GM23248 (cell line): ENCODE data around the gene TCF7. TPM values are rescaled to one million over a fixed set of nuclear protein-coding genes. Genes with fewer than 3 reads are reported as not detected.

ENCODE experiments used
- DNase-seq: peaks from one replicate; pipeline ENCODE4 v3.0.0-alpha.2; 2015
- H2AFZ ChIP-seq: fragments of 200-600 bp; sonication (generic); 2 replicates; pipeline ENCODE4 v1.6.1; 2016; ENCODE audit warnings: antibody characterized with exemption
- H3F3A ChIP-seq: fragments of 200-600 bp; sonication (generic); 2 replicates; pipeline ENCODE4 v1.6.1; 2016; ENCODE audit warnings: mild to moderate bottlenecking, antibody characterized with exemption, mixed run types; ENCODE audit not compliant: insufficient read depth
- H3K27ac ChIP-seq: fragments of 200-600 bp; sonication (generic); 2 replicates; pipeline ENCODE4 v1.5.1; 2016; ENCODE audit warnings: mild to moderate bottlenecking
- H3K27me3 ChIP-seq: fragments of 200-600 bp; sonication (generic); replicated peaks from 2 replicates; pipeline ENCODE4 v1.6.1; 2016; ENCODE audit warnings: mild to moderate bottlenecking; ENCODE audit not compliant: insufficient read depth
- H3K36me3 ChIP-seq: fragments of 200-600 bp; sonication (generic); 2 replicates; pipeline ENCODE4 v1.6.1; 2016; ENCODE audit warnings: low read depth, mild to moderate bottlenecking
- H3K4me1 ChIP-seq: fragments of 200-600 bp; sonication (generic); 2 replicates; pipeline ENCODE4 v1.6.1; 2016; ENCODE audit warnings: mild to moderate bottlenecking; ENCODE audit not compliant: insufficient read depth
- H3K4me2 ChIP-seq: fragments of 200-600 bp; sonication (generic); one replicate; pipeline ENCODE4 v1.6.1; 2016; ENCODE audit warnings: mild to moderate bottlenecking; ENCODE audit not compliant: unreplicated experiment
- H3K4me3 ChIP-seq: fragments of 200-600 bp; sonication (generic); 2 replicates; pipeline ENCODE4 v1.5.1; 2016; ENCODE audit warnings: mild to moderate bottlenecking
- H3K79me2 ChIP-seq: fragments of 200-600 bp; sonication (generic); 2 replicates; pipeline ENCODE4 v1.6.1; 2016; ENCODE audit warnings: mild to moderate bottlenecking; ENCODE audit not compliant: insufficient read depth
- H3K9ac ChIP-seq: fragments of 200-600 bp; sonication (generic); 2 replicates; pipeline ENCODE4 v1.6.1; 2016; ENCODE audit warnings: mild to moderate bottlenecking
- H3K9me2 ChIP-seq: fragments of 200-600 bp; sonication (generic); 2 replicates; pipeline ENCODE4 v1.6.1; 2016; ENCODE audit warnings: mixed run types, mild to moderate bottlenecking, moderate library complexity; ENCODE audit not compliant: insufficient read depth
- H3K9me3 ChIP-seq: fragments of 200-600 bp; sonication (generic); one replicate; pipeline ENCODE4 v1.6.1; 2017; ENCODE audit warnings: low read depth
- H4K20me1 ChIP-seq: fragments of 200-600 bp; sonication (generic); 2 replicates; pipeline ENCODE4 v1.6.0; 2016; ENCODE audit not compliant: insufficient read depth
- EZH2 ChIP-seq: fragments of 200-600 bp; sonication (generic); IDR thresholded peaks from 2 replicates; pipeline ENCODE4 v1.6.1; 2018; ENCODE audit warnings: antibody characterized with exemption, mild to moderate bottlenecking; ENCODE audit not compliant: insufficient read depth, poor library complexity, severe bottlenecking
- EZH2phosphoT487 ChIP-seq: fragments of 200-600 bp; sonication (generic); IDR thresholded peaks from 2 replicates; pipeline ENCODE4 v1.6.1; 2018; ENCODE audit warnings: antibody characterized with exemption, moderate library complexity, mild to moderate bottlenecking, low read depth; ENCODE audit not compliant: insufficient read depth
- WGBS, 2 experiments: methylation state at CpG; one replicate each; pipeline ENCODE4 v1.1.6; 2015 to 2017; ENCODE audit warnings: low lambda C conversion rate in 2 of 2, low coverage in 1 of 2; ENCODE audit errors: missing lambda C conversion rate in 2 of 2; 5-methylcytosine and 5-hydroxymethylcytosine counted together
- in situ Hi-C: fragments of 300-500 bp; cut with MboI; formaldehyde crosslinking; loops from 2 replicates; pipeline ENCODE4 v1.15.0; 2020
- polyA plus RNA-seq: library from polyadenylated mRNA; unstranded; fragments of >200 nt; fragmentation: Nextera tagmentation; extraction: Ambion mirVana; gene quantifications from 2 replicates; pipeline ENCODE4 v1.2.1, GENCODE V29; 2016
- total RNA-seq: library from RNA; depleted of rRNA; stranded (reverse); fragments of >200 nt; shearing (Covaris generic); gene quantifications from 2 replicates; pipeline ENCODE4 v1.2.3, GENCODE V29; 2014

TCF7 gene
- total and polyA plus RNA-seq, 2 experiments from 2014 or later, result 1.4 to 2.7 TPM

DNA sequence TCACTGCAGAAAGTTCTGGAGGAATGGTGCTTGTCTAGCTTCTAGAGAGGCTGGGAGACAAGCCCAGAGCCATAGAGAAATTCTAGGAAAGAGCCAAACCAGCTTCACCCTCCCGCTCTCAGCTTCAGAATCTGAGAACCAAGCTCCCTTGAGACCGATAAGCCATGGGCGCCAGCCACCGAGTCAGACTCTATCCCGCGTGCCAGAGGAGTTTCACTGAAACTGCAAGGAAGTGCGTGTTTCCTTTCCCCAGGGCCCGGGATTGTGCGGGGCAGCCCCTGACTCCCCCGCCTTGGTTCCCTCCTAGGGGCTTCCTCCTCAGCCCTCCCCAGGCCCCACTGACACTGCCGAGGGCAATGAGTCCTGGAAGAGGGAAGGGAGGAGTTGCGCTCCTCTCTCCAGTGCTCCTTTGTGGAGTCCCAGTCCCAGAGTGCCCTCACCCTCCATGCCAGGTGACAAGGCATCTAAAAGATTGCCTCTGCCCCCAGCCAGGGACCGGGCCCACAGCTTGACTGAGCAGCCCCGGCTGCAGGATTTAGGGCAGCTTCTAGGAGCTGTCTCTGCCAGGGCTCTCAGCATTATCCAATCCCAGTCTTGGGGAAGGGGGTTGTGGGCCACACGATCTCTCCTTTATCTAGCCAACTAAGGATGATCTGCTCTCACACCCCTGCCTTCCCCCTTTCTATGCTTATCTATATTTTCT lies 18.4 kb upstream of the TCF7 start:
- no peaks in the 10 kb centered on the region for H3K9me3 ChIP-seq
- no peak overlapping the region for H3K27ac ChIP-seq
- no peak overlapping the region for H3K4me2 ChIP-seq
- no peaks in the 10 kb centered on the region for H3K79me2 ChIP-seq
- 79 to 83% methylated on average over 15 of the region's 15 CpGs for WGBS, 2 experiments
- in situ Hi-C loops, result no loop called here
- H3K9me2 ChIP-seq, result no peaks in the 10 kb centered on the region
- no peaks in the 10 kb centered on the region for H4K20me1 ChIP-seq
- H2AFZ ChIP-seq, result no peak overlapping the region
- H3F3A ChIP-seq, result peaks cover 13% of the 10 kb centered on the region
- TF ChIP-seq EZH2phosphoT487 (no peak), EZH2 (no peak)
- H3K4me1 ChIP-seq, result 0 out of 2 replicates have a peak, but pooled peaks cover 5% of the 10 kb centered on the region
- no peak overlapping the region for H3K9ac ChIP-seq
- no peak overlapping the region for H3K4me3 ChIP-seq
- DNase-seq, result no peak
- H3K27me3 ChIP-seq, result no peaks in the 10 kb centered on the region; the same call in 1 of the 2 replicates
- no peaks in the 10 kb centered on the region for H3K36me3 ChIP-seq

DNA sequence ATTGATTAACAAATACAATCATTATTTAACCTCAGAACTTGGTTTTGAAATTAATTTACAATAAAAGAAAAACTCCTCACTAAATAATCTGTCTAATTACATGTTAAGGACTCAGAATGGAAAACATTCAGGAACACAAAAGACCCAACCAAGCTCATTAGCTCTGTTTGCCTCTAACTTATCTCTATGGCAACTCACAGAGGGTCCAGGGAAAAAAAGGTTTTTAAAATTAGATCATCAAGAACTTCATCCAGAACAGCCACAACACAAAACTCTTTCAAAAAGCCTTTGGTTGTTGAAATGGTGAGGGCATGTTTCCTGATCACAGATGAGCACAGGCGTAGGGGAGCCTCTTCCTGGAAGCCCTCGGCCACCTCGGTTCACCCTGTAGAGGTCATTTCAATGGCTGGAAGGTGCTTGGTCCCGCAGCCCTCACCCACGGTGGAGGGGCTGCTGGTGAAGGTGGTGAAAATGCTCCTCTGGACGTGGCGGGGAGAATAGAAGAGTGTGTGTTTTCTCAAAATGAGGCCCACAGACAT lies 17.2 kb upstream of the TCF7 start:
- no peak for TF ChIP-seq EZH2phosphoT487
- TF ChIP-seq EZH2, result no peak

GRCh38 chr5:134098690-134099089 lies 15.8 kb upstream of the TCF7 start:
- Histone ChIP-seq H3K9me3 (no peaks in the 10 kb centered on the region), H3K4me2 (no peak overlapping the region), H3K9me2 (no peaks in the 10 kb centered on the region), H3F3A (0 out of 2 replicates have a peak, but pooled peaks cover 4% of the 10 kb centered on the region), H3K36me3 (no peaks in the 10 kb centered on the region), H3K27ac (no peak overlapping the region), H3K27me3 (no peaks in the 10 kb centered on the region), H3K4me3 (no peak overlapping the region), H3K4me1 (no peaks in the 10 kb centered on the region), H2AFZ (no peak overlapping the region), H3K79me2 (no peaks in the 10 kb centered on the region), H4K20me1 (no peaks in the 10 kb centered on the region), H3K9ac (no peak overlapping the region)
- TF ChIP-seq EZH2 (no peak), EZH2phosphoT487 (no peak)
- in situ Hi-C loops, result no loop called here
- DNase-seq, result no peak
- 94 to 97% methylated on average over 5 of the region's 5 CpGs for WGBS, 2 experiments

More for the DNA sequence above, 17.2 kb upstream of the TCF7 start:
- Histone ChIP-seq H3K9ac (no peak overlapping the region), H2AFZ (no peak overlapping the region), H3K9me3 (no peaks in the 10 kb centered on the region), H3K9me2 (no peaks in the 10 kb centered on the region), H3K27me3 (no peaks in the 10 kb centered on the region; the same call in 1 of the 2 replicates), H3K36me3 (no peaks in the 10 kb centered on the region), H4K20me1 (no peaks in the 10 kb centered on the region), H3K4me3 (no peak overlapping the region), H3K4me2 (no peak overlapping the region), H3K79me2 (no peaks in the 10 kb centered on the region), H3K4me1 (0 out of 2 replicates have a peak, but pooled peaks cover under 1% of the 10 kb centered on the region), H3K27ac (no peak overlapping the region), H3F3A (0 out of 2 replicates have a peak, but pooled peaks cover 4% of the 10 kb centered on the region)
- 69 to 77% methylated on average over 7 of the region's 7 CpGs for WGBS, 2 experiments
- DNase-seq, result peak; percentile 7
- in situ Hi-C loops, result no loop called here

- Histone ChIP-seq H3K27me3 (no peaks in the 10 kb centered on the region), H3K4me1 (no peaks in the 10 kb centered on the region), H3K9ac (no peak overlapping the region), H3K36me3 (no peaks in the 10 kb centered on the region), H3K9me2 (no peaks in the 10 kb centered on the region), H4K20me1 (no peaks in the 10 kb centered on the region), H3K4me3 (no peak overlapping the region), H2AFZ (no peak overlapping the region), H3F3A (0 out of 2 replicates have a peak, but pooled peaks cover 4% of the 10 kb centered on the region), H3K79me2 (no peaks in the 10 kb centered on the region), H3K27ac (no peak overlapping the region), H3K4me2 (no peak overlapping the region), H3K9me3 (no peaks in the 10 kb centered on the region)
- no peak for DNase-seq
- 88 to 92% methylated on average over 11 of the region's 11 CpGs for WGBS, 2 experiments
- TF ChIP-seq EZH2phosphoT487 (no peak), EZH2 (no peak)
- in situ Hi-C loops, result no loop called here
Measured at GRCh38 chr5:134099288-134099872, 15.1 kb upstream of the TCF7 start.
